Tibial artery (tissue), 4 donors: ENCODE results near the gene NAGA.

Experiments
- DNase-seq, 2 donors: peaks; one replicate each; pipeline ENCODE4 v3.0.0-alpha.2; 2019
- H3K27ac ChIP-seq, 2 donors: fragments of 200-600 bp; sonication (generic) in 1 of 2; 1 replicate in 1 of 2; 2 replicates in 1 of 2; pipeline ENCODE4 v1.5.1; 2018 to 2019; ENCODE audit warnings: mild to moderate bottlenecking in 1 of 2
- H3K27me3 ChIP-seq, 2 donors: fragments of 200-600 bp; sonication (generic) in 1 of 2; one replicate each; pipeline versions ENCODE4 v1.5.1 to v1.6.0; 2016 to 2019
- H3K36me3 ChIP-seq, 3 donors: fragments of 200-600 bp; sonication (generic) in 2 of 3; one replicate each; pipeline ENCODE4 v1.5.1; 2016 to 2019; ENCODE audit warnings: mild to moderate bottlenecking in 2 of 3
- H3K4me1 ChIP-seq, 4 donors: fragments of 200-600 bp; sonication (generic) in 2 of 4; 1 replicate in 3 of 4; 2 replicates in 1 of 4; pipeline ENCODE4 v1.5.1; 2016 to 2019
- H3K4me3 ChIP-seq, 2 donors: fragments of 200-600 bp; sonication (generic) in 1 of 2; 1 replicate in 1 of 2; 2 replicates in 1 of 2; pipeline ENCODE4 v1.5.1; 2018 to 2019; ENCODE audit warnings: mild to moderate bottlenecking in 2 of 2
- H3K9me3 ChIP-seq, 3 donors: fragments of 200-600 bp; sonication (generic) in 1 of 3; one replicate each; pipeline ENCODE4 v1.5.1; 2016 to 2019
- CTCF ChIP-seq, 2 experiments: fragments of 200-600 bp in 1 of 2; fragments of 450-650 bp in 1 of 2; IDR thresholded peaks; one replicate each; pipeline ENCODE4 v1.5.1; 2017 to 2019; ENCODE audit warnings: antibody characterized with exemption in 2 of 2, mild to moderate bottlenecking in 1 of 2, moderate library complexity in 1 of 2
- intact Hi-C: fragments of 100-400 bp; cut with DNase I; formaldehyde crosslinking; loops from one replicate; pipeline ENCODE4 v1.15.0; 2023; ENCODE audit warnings: low total_unique reads

The NAGA gene

GRCh38 chr22:42084874-42085273, 14.3 kb upstream of the NAGA start:
- DNase-seq = peak in 1 of 2 donors; percentile 40
- H3K4me3 ChIP-seq = no peak overlapping the region
- peaks cover 0 to 42% (median 16%) of the 10 kb centered on the region in 4 donors for H3K4me1 ChIP-seq
- intact Hi-C loops = loop anchor here (5.0 to 10.0 kb wide), 2 partner anchors 187 to 260 kb away; partner anchors contain the start of gene TCF20
- H3K27ac ChIP-seq = no peak overlapping the region
- H3K36me3 ChIP-seq = peaks cover 27 to 56% (median 41%) of the 10 kb centered on the region in 3 donors
- no peak for TF ChIP-seq CTCF (IDR thresholded peaks at IDR 0.05)
- H3K9me3 ChIP-seq = no peaks in the 10 kb centered on the region
- no peaks in the 10 kb centered on the region for H3K27me3 ChIP-seq

- Histone ChIP-seq H3K4me1 (peaks cover 0 to 39% (median 23%) of the 10 kb centered on the region in 4 donors), H3K27ac (no peak overlapping the region), H3K27me3 (no peaks in the 10 kb centered on the region), H3K36me3 (peaks cover 27 to 56% (median 41%) of the 10 kb centered on the region in 3 donors), H3K4me3 (no peak overlapping the region), H3K9me3 (no peaks in the 10 kb centered on the region)
- intact Hi-C loops = loop anchor here (5.0 to 10.0 kb wide), 2 partner anchors 189 to 262 kb away; partner anchors contain the start of gene TCF20
- no peak for TF ChIP-seq CTCF (IDR thresholded peaks at IDR 0.05)
- peak in 1 of 2 donors; percentile 23 for DNase-seq
These were observed 12.5 kb upstream of the NAGA start for GRCh38 chr22:42083119-42083518.

GRCh38 chr22:42080287-42080686, 9.7 kb upstream of the NAGA start:
- H3K27ac ChIP-seq = peak overlapping the region; percentile 97 to 100
- H3K27me3 ChIP-seq = no peaks in the 10 kb centered on the region
- peak in 1 of 2 donors; percentile 64 for DNase-seq
- H3K4me1 ChIP-seq = peaks cover 0 to 50% (median 32%) of the 10 kb centered on the region in 4 donors
- intact Hi-C loops = loop anchor here (5.0 to 10.0 kb wide), 2 partner anchors 192 to 265 kb away; partner anchors contain the start of gene TCF20
- H3K36me3 ChIP-seq = peaks cover 10 to 58% (median 33%) of the 10 kb centered on the region in 3 donors
- TF ChIP-seq CTCF (IDR thresholded peaks at IDR 0.05) = no peak
- H3K4me3 ChIP-seq = peak overlapping the region; percentile 65 to 67
- no peaks in the 10 kb centered on the region for H3K9me3 ChIP-seq

GRCh38 chr22:42079319-42080251, 9.0 kb upstream of the NAGA start, which contains the start of gene SMDT1:
Gene SMDT1 (plus strand): TSS chr22:42079700. CDS start chr22:42079769, 69 bp downstream.
- H3K4me1 ChIP-seq = peaks cover 0 to 57% (median 38%) of the 10 kb centered on the region in 4 donors
- DNase-seq = peak; percentile 99 to 100
- peak within 1 kb of the TSS; percentile 97 to 100 for H3K27ac ChIP-seq
- TF ChIP-seq CTCF (IDR thresholded peaks at IDR 0.05) = peak in 1 of 2 experiments; percentile 3
- intact Hi-C loops = loop anchor here (5.0 to 10.0 kb wide), 3 partner anchors 193 to 265 kb away; partner anchors contain the start of genes SREBF2 and TCF20
- peaks cover 3 to 51% (median 26%) of the 10 kb centered on the region in 3 donors for H3K36me3 ChIP-seq
- no peaks in the 10 kb centered on the region for H3K9me3 ChIP-seq
- peak within 1 kb of the TSS; percentile 65 to 67 for H3K4me3 ChIP-seq
- no peaks in the 10 kb centered on the region for H3K27me3 ChIP-seq

GRCh38 chr22:42078469-42079318, 8.1 kb upstream of the NAGA start:
- peaks cover 0 to 42% (median 25%) of the 10 kb centered on the region in 3 donors for H3K36me3 ChIP-seq
- no peaks in the 10 kb centered on the region for H3K9me3 ChIP-seq
- DNase-seq = peak in 1 of 2 donors; percentile 76
- intact Hi-C loops = loop anchor here (10.0 kb wide), 1 partner anchor 244 kb away; the partner anchor contains the start of gene SREBF2
- peak overlapping the region; percentile 97 to 100 for H3K27ac ChIP-seq
- H3K4me3 ChIP-seq = peak overlapping the region; percentile 65 to 67
- H3K27me3 ChIP-seq = no peaks in the 10 kb centered on the region
- H3K4me1 ChIP-seq = peaks cover 0 to 62% (median 44%) of the 10 kb centered on the region in 4 donors
- TF ChIP-seq CTCF (IDR thresholded peaks at IDR 0.05) = no peak
